ENCODE data around the gene PFKP. TPM values are rescaled to one million over a fixed set of nuclear protein-coding genes. Genes with fewer than 3 reads are reported as not detected.

The PFKP gene
- total RNA-seq, 2 experiments from 2014 or later = 32.2 to 38.9 TPM

DNA sequence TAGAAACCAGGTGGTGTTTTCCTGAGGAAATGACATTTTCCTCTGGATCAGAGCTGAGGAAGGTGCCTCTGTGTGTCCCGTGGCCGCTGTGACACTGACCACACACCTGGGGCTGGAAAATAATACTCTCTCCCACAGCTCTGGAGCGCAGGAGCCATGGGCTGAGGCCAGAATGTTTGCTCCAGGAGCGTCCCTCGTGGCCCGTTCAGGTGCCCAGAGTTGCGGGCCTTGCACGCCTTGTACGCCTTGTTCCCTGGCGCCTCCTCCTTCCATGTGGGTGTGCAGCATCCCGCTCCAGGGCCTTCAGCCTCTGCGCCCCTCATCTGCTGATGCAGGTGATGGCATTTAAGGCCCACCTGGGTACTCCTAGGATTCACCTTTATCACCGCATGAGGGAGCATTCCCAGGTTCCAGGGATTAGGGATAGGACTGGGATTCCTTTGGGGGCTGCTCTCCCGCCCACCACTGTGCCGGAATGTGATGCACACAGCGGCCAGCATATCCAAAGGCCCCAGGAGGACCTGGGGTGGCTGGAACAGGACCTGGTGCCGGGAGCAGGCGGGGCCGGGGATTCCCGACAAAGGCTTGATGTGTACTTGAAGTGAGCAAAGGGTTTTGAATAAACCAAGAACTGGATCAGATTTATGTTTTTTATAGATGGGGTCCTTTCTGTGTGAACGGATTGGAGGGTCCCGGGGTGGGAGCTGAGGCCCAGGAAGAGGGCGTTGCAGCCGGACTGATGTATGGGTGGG lies 61.2 kb downstream of the PFKP start:
- Mint-ChIP-seq H3K27ac (no peak overlapping the region), H3K36me3 (ENCODE audit: low read depth) (peaks cover 77% of the 10 kb centered on the region), H3K27me3 (no peaks in the 10 kb centered on the region), H3K4me3 (no peak overlapping the region), H3K4me1 (ENCODE audit: low read depth) (no peaks in the 10 kb centered on the region), H3K9me3 (no peaks in the 10 kb centered on the region)
- no peak overlapping the region for H3K4me3 ChIP-seq (ENCODE audit: low read length)
- no peak for DNase-seq
- peaks cover 40% of the 10 kb centered on the region for H3K36me3 ChIP-seq (ENCODE audit: insufficient read depth, low read length)
- no peak overlapping the region for H3K27ac ChIP-seq (ENCODE audit: low read depth in 1 of 2, low read length in 2 of 2)
- ATAC-seq (ENCODE audit: poor library complexity) = no peak
- TF ChIP-seq, protein P1, sequence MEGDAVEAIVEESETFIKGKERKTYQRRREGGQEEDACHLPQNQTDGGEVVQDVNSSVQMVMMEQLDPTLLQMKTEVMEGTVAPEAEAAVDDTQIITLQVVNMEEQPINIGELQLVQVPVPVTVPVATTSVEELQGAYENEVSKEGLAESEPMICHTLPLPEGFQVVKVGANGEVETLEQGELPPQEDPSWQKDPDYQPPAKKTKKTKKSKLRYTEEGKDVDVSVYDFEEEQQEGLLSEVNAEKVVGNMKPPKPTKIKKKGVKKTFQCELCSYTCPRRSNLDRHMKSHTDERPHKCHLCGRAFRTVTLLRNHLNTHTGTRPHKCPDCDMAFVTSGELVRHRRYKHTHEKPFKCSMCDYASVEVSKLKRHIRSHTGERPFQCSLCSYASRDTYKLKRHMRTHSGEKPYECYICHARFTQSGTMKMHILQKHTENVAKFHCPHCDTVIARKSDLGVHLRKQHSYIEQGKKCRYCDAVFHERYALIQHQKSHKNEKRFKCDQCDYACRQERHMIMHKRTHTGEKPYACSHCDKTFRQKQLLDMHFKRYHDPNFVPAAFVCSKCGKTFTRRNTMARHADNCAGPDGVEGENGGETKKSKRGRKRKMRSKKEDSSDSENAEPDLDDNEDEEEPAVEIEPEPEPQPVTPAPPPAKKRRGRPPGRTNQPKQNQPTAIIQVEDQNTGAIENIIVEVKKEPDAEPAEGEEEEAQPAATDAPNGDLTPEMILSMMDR (IDR thresholded peaks at IDR 0.05) = no peak
- CTCF ChIA-PET = no interaction called here
- POLR2A ChIA-PET = no interaction called here
- no peaks in the 10 kb centered on the region for H3K27me3 ChIP-seq (ENCODE audit: control insufficient read depth in 1 of 2, insufficient read depth in 2 of 2, low read length in 2 of 2)
- intact Hi-C loops (cut with DNase I, micrococcal nuclease) = no loop called here
- H3K4me1 ChIP-seq (ENCODE audit: insufficient read depth, low read length) = no peaks in the 10 kb centered on the region
- H3K9me3 ChIP-seq (ENCODE audit: control insufficient read depth in 1 of 2, insufficient read depth in 1 of 2, low read length in 2 of 2) = peaks cover 0 to 39% of the 10 kb centered on the region in 2 experiments

DNA sequence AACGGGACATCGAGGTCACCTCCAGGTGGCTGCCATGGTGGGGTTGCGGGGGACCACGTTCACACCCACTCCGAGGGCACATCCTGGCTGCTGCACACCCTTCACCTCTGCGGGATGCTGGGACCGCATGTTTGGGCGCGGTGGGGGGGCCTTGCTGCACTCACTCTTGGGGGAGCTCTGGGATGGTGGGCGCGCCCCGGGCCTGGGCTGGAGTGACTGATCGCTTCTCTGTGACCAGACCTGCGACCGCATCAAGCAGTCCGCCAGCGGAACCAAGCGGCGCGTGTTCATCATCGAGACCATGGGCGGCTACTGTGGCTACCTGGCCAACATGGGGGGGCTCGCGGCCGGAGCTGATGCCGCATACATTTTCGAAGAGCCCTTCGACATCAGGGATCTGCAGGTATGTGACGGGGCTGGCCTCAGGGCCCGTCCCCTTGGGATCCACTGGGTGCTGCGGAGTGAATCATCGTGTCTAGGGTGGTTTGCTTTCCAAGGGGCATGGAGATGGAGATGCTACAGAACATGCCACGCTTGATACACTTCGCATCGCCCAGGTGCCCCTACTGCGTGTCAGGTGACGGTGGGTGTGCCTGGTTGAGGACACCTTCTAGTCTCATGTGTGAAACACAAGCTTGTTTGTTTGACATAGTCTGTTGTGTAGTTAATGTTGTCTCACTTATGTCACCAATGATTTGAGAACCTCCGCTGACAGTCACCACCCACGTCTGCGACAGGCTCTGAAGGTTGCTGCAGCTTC lies 62.4 kb downstream of the PFKP start:
- Mint-ChIP-seq H3K27ac (no peak overlapping the region), H3K9me3 (no peaks in the 10 kb centered on the region), H3K27me3 (no peaks in the 10 kb centered on the region), H3K4me3 (no peak overlapping the region), H3K36me3 (ENCODE audit: low read depth) (peaks cover 84% of the 10 kb centered on the region), H3K4me1 (ENCODE audit: low read depth) (no peaks in the 10 kb centered on the region)
- Histone ChIP-seq H3K27ac (ENCODE audit: low read depth in 1 of 2, low read length in 2 of 2) (no peak overlapping the region), H3K9me3 (ENCODE audit: control insufficient read depth in 1 of 2, insufficient read depth in 1 of 2, low read length in 2 of 2) (peaks cover 0 to 35% of the 10 kb centered on the region in 2 experiments), H3K4me1 (ENCODE audit: insufficient read depth, low read length) (no peaks in the 10 kb centered on the region), H3K4me3 (ENCODE audit: low read length) (no peak overlapping the region), H3K36me3 (ENCODE audit: insufficient read depth, low read length) (peaks cover 48% of the 10 kb centered on the region), H3K27me3 (ENCODE audit: control insufficient read depth in 1 of 2, insufficient read depth in 2 of 2, low read length in 2 of 2) (no peaks in the 10 kb centered on the region)
- ChIA-PET POLR2A (no interaction called here), CTCF (no interaction called here)
- intact Hi-C loops (cut with DNase I, micrococcal nuclease) = no loop called here
- DNase-seq = no peak
- TF ChIP-seq, protein P1 (IDR thresholded peaks at IDR 0.05) = no peak
- no peak for ATAC-seq (ENCODE audit: poor library complexity)

DNA sequence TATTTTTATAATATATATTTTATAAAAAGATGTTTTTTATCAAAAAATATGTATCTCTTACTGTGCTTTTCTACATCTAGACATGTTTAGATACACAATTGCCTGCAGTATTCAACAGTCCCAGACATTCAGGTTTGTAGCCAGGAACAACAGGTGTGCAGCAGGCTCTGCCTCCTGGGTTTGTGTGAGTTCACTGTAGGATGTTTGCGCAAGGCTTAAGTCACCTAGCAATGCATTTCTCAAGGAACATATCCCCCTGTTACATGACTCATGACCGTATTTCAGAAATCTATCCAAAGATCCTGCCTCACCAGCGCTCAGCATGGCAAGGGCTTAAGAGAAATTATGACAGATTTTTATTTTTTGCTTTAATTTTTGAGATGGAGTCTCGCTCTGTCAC lies 63.8 kb downstream of the PFKP start:
- DNase-seq (no peak), ATAC-seq (ENCODE audit: poor library complexity) (no peak)
- H3K4me1 ChIP-seq (ENCODE audit: insufficient read depth, low read length) = no peaks in the 10 kb centered on the region
- Mint-ChIP-seq H3K9me3 (no peaks in the 10 kb centered on the region), H3K4me3 (no peak overlapping the region), H3K36me3 (ENCODE audit: low read depth) (peaks cover 86% of the 10 kb centered on the region), H3K4me1 (ENCODE audit: low read depth) (no peaks in the 10 kb centered on the region), H3K27me3 (no peaks in the 10 kb centered on the region), H3K27ac (no peak overlapping the region)
- no peak overlapping the region for H3K27ac ChIP-seq (ENCODE audit: low read depth in 1 of 2, low read length in 2 of 2)
- intact Hi-C loops (cut with DNase I, micrococcal nuclease) = no loop called here
- H3K4me3 ChIP-seq (ENCODE audit: low read length) = no peak overlapping the region
- H3K9me3 ChIP-seq (ENCODE audit: control insufficient read depth in 1 of 2, insufficient read depth in 1 of 2, low read length in 2 of 2) = peaks cover 0 to 32% of the 10 kb centered on the region in 2 experiments
- H3K36me3 ChIP-seq (ENCODE audit: insufficient read depth, low read length) = peaks cover 61% of the 10 kb centered on the region
- no peaks in the 10 kb centered on the region for H3K27me3 ChIP-seq (ENCODE audit: control insufficient read depth in 1 of 2, insufficient read depth in 2 of 2, low read length in 2 of 2)
- ChIA-PET CTCF (no interaction called here), POLR2A (no interaction called here)
- TF ChIP-seq, protein P1 (IDR thresholded peaks at IDR 0.05) = no peak

All from CD4-positive, alpha-beta T cell (primary cell).